ENCODE results near the gene MAP2K1.

- TF ChIP-seq CTCF (IDR thresholded peaks at IDR 0.05) = no peak
- TF ChIP-seq POLR2A (IDR thresholded peaks at IDR 0.05) = no peak
These were observed 27.0 kb upstream of the MAP2K1 start for GRCh38 chr15:66359740-66360139.
